ENCODE results near the gene TOR4A. TPM values are rescaled to one million over a fixed set of nuclear protein-coding genes. Genes with fewer than 3 reads are reported as not detected.

Gene TOR4A
- total and polyA plus RNA-seq, 2 donors (not counting 1 experiment from before 2014, with no cell fraction given), result 8.3 to 15.3 TPM

DNA sequence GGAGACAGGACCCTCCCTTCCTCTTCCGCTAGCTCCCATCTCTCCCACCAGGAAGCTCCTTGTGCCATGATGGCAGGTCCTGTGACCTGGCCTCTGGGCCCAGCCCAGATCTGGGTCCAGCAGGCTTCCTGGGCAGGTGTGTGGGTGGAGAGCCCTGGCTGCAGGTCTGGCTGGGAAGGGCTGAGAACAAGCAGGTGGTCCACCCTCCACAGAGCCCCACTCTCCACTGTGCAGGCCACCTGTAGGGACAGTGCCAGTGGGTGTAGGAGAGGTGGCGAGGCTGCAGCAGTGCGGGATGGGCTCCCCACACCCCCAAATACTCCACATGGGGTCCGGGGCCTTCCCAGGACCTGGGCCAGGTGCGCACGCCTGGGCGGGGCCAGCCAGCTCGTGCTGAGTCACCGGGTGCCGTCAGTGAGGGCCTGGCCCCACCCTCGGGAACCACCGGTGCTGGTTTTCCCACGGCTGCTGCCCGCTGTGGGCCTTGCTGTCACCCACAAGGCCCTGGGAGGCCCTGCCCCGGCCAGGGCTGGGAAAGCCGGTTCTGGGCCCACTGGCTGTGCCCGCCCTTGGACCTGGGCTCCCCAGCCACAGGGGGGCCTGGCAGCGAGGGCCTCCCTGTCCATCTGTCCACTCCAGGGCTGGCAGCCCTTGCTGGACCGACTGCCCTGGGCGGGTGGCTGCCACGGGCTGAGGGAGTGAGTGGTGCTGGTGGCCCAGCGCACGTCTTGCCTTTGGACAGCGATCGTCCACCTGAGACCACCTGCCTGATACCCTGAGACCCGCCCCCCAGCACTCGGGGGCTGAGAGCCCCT lies 33.9 kb downstream of the TOR4A start:
- Histone ChIP-seq H3K9me3 (ENCODE audit: control extremely low read depth in 1 of 3, control insufficient read depth in 2 of 3, insufficient read depth in 1 of 3, low read length in 2 of 3) (peaks cover 0 to 5% (median 0%) of the 10 kb centered on the region in 3 donors), H4K20me1 (ENCODE audit: control insufficient read depth, insufficient read depth, low read length, poor library complexity, severe bottlenecking) (no peaks in the 10 kb centered on the region), H3K36me3 (replicated peaks in 1 of 2; ENCODE audit: control extremely low read depth in 1 of 2, control insufficient read depth in 1 of 2, extremely low read depth in 1 of 2, insufficient read depth in 2 of 2, low read length in 1 of 2) (no peaks in the 10 kb centered on the region), H3K9ac (ENCODE audit: low read length) (no peak overlapping the region), H3K4me1 (ENCODE audit: control insufficient read depth in 2 of 2, insufficient read depth in 2 of 2, low read length in 2 of 2) (peaks cover 12 to 18% of the 10 kb centered on the region in 2 donors), H3K27me3 (replicated peaks in 1 of 4; ENCODE audit: control extremely low read depth in 1 of 4, control insufficient read depth in 3 of 4, insufficient read depth in 4 of 4, low read length in 3 of 4) (peaks cover 0 to 15% (median 2%) of the 10 kb centered on the region in 4 experiments), H3K27ac (ENCODE audit: low read length in 2 of 2) (no peak overlapping the region), H2AFZ (ENCODE audit: insufficient read depth, low read depth, low read length, poor library complexity, severe bottlenecking) (no peak overlapping the region), H3K79me2 (ENCODE audit: control insufficient read depth, insufficient read depth, low read length) (no peaks in the 10 kb centered on the region), H3K4me3 (ENCODE audit: control extremely low read depth in 1 of 5, extremely low read depth in 1 of 5, insufficient read depth in 1 of 5, low read depth in 2 of 5, low read length in 4 of 5) (no peak overlapping the region), H3K4me2 (replicated peaks; ENCODE audit: low read depth, low read length, poor library complexity, severe bottlenecking) (no peak overlapping the region)
- ChIA-PET POLR2A (no interaction called here), CTCF (no interaction called here)
- no peak for TF ChIP-seq EZH2 (IDR thresholded peaks at IDR 0.05; ENCODE audit: borderline replicate concordance, insufficient read depth, low read depth, low read length, poor library complexity, severe bottlenecking)
- TF ChIP-seq, protein P1, sequence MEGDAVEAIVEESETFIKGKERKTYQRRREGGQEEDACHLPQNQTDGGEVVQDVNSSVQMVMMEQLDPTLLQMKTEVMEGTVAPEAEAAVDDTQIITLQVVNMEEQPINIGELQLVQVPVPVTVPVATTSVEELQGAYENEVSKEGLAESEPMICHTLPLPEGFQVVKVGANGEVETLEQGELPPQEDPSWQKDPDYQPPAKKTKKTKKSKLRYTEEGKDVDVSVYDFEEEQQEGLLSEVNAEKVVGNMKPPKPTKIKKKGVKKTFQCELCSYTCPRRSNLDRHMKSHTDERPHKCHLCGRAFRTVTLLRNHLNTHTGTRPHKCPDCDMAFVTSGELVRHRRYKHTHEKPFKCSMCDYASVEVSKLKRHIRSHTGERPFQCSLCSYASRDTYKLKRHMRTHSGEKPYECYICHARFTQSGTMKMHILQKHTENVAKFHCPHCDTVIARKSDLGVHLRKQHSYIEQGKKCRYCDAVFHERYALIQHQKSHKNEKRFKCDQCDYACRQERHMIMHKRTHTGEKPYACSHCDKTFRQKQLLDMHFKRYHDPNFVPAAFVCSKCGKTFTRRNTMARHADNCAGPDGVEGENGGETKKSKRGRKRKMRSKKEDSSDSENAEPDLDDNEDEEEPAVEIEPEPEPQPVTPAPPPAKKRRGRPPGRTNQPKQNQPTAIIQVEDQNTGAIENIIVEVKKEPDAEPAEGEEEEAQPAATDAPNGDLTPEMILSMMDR (IDR thresholded peaks at IDR 0.05), result no peak
- ATAC-seq (ENCODE audit: low read depth), result no peak
- intact Hi-C loops (cut with micrococcal nuclease), result no loop called here
- H3K4me3 Mint-ChIP-seq, result no peak overlapping the region
- H3K27ac Mint-ChIP-seq, result no peak overlapping the region
- WGBS (ENCODE audit: insufficient coverage), result 83% methylated on average over 23 of the region's 27 CpGs
- no peaks in the 10 kb centered on the region for H3K27me3 Mint-ChIP-seq
- peak; percentile 4 for DNase-seq
- no peaks in the 10 kb centered on the region for H3K9me3 Mint-ChIP-seq (ENCODE audit: insufficient read depth)
- peaks cover 5% of the 10 kb centered on the region for H3K4me1 Mint-ChIP-seq

All from B cell (primary cell).